Embryonic facial prominence (tissue), 1 donor: ENCODE results near the gene CPB2.

ENCODE experiments used
- DNase-seq: peaks from one replicate; pipeline ENCODE4 v3.0.0-alpha.2; 2016; ENCODE audit errors: extremely low spot score

The CPB2 gene

GRCh38 chr13:46051968-46052318 is 52.9 kb downstream of the CPB2 start:
- DNase-seq = no peak

GRCh38 chr13:46050771-46051170 is 54.1 kb downstream of the CPB2 start:
- DNase-seq = no peak

- no peak for DNase-seq
Measured at GRCh38 chr13:46045424-46045823, 59.4 kb downstream of the CPB2 start.

GRCh38 chr13:46043647-46044046 is 61.2 kb downstream of the CPB2 start:
- no peak for DNase-seq

- DNase-seq = no peak
Measured at GRCh38 chr13:46041419-46041839, 63.4 kb downstream of the CPB2 start.

- no peak for DNase-seq
Measured at GRCh38 chr13:46040763-46041162, 64.1 kb downstream of the CPB2 start.

GRCh38 chr13:46039411-46040182 is 65.2 kb downstream of the CPB2 start:
- DNase-seq = no peak

- DNase-seq = no peak
Measured at GRCh38 chr13:46038296-46038695, 66.5 kb downstream of the CPB2 start.

- DNase-seq = no peak
Measured at GRCh38 chr13:46035066-46035465, 69.8 kb downstream of the CPB2 start.

- no peak for DNase-seq
Measured at GRCh38 chr13:46032341-46032740, 72.5 kb downstream of the CPB2 start.

GRCh38 chr13:46031581-46032263 is 73.1 kb downstream of the CPB2 start:
- DNase-seq = no peak

- DNase-seq = no peak
Measured at GRCh38 chr13:46025157-46025556, 79.7 kb downstream of the CPB2 start.

- DNase-seq = no peak
Measured at GRCh38 chr13:46022481-46022880, 82.4 kb downstream of the CPB2 start.

- no peak for DNase-seq
Measured at GRCh38 chr13:46016216-46016615, 88.6 kb downstream of the CPB2 start.

- DNase-seq = no peak
Measured at GRCh38 chr13:46015366-46015765, 89.5 kb downstream of the CPB2 start.

- DNase-seq = no peak
Measured at GRCh38 chr13:46012404-46012803, 92.4 kb downstream of the CPB2 start.

- DNase-seq = no peak
Measured at GRCh38 chr13:46010148-46010547, 94.7 kb downstream of the CPB2 start.

- no peak for DNase-seq
Measured at GRCh38 chr13:46008631-46009030, 96.2 kb downstream of the CPB2 start.

GRCh38 chr13:46006688-46007452 is 98.0 kb downstream of the CPB2 start:
- no peak for DNase-seq

- DNase-seq = no peak
Measured at GRCh38 chr13:46004491-46004890, 100.3 kb downstream of the CPB2 start.
